H9 (cell line): Measurements from ENCODE around the gene RCAN2. TPM values are rescaled to one million over a fixed set of nuclear protein-coding genes. Genes with fewer than 3 reads are reported as not detected.
"Not testable (repeated sequence)": the region's sequence is repeated elsewhere in the genome, so short reads cannot be mapped to it uniquely, and the experiment has no call there.

Source experiments
- DNase-seq: peaks from one replicate; pipeline ENCODE4 v3.0.0-alpha.2; 2017
- H2AFZ ChIP-seq: one replicate; pipeline ENCODE4 v1.6.1; 2013; ENCODE audit warnings: mild to moderate bottlenecking, low read length, control low read depth, moderate library complexity
- H2AK5ac ChIP-seq: 2 replicates; pipeline ENCODE4 v1.6.1; 2013; ENCODE audit warnings: low read length, control low read depth, mixed read lengths; ENCODE audit not compliant: insufficient read length
- H2BK120ac ChIP-seq: one replicate; pipeline ENCODE4 v1.6.1; 2013; ENCODE audit warnings: low read depth, mild to moderate bottlenecking, low read length, control low read depth, inconsistent platforms; ENCODE audit not compliant: poor library complexity, severe bottlenecking
- H2BK12ac ChIP-seq: 2 replicates; pipeline ENCODE4 v1.6.1; 2013; ENCODE audit warnings: low read length, control low read depth, mixed read lengths, low read depth; ENCODE audit not compliant: insufficient read length
- H2BK15ac ChIP-seq: 2 replicates; pipeline ENCODE4 v1.6.1; 2013; ENCODE audit warnings: low read depth, low read length, control low read depth
- H2BK20ac ChIP-seq: one replicate; pipeline ENCODE4 v1.6.1; 2013; ENCODE audit warnings: low read depth, mild to moderate bottlenecking, low read length, control low read depth, inconsistent platforms; ENCODE audit not compliant: poor library complexity, severe bottlenecking
- H2BK5ac ChIP-seq: 2 replicates; pipeline ENCODE4 v1.6.1; 2013; ENCODE audit warnings: low read length, control low read depth, mixed read lengths; ENCODE audit not compliant: insufficient read length
- H3K14ac ChIP-seq: 2 replicates; pipeline ENCODE4 v1.6.1; 2013; ENCODE audit warnings: low read length, control low read depth; ENCODE audit not compliant: insufficient read depth
- H3K18ac ChIP-seq: 2 replicates; pipeline ENCODE4 v1.6.1; 2013; ENCODE audit warnings: low read depth, mild to moderate bottlenecking, mixed read lengths, low read length, control low read depth; ENCODE audit not compliant: insufficient read length
- H3K23ac ChIP-seq: 2 replicates; pipeline ENCODE4 v1.6.1; 2013; ENCODE audit warnings: low read length, control low read depth, mixed read lengths, low read depth; ENCODE audit not compliant: insufficient read length
- H3K23me2 ChIP-seq: 2 replicates; pipeline ENCODE4 v1.6.1; 2013; ENCODE audit warnings: low read depth, mild to moderate bottlenecking, mixed read lengths, low read length, control low read depth; ENCODE audit not compliant: insufficient read length, poor library complexity, severe bottlenecking
- H3K27ac ChIP-seq: 2 replicates; pipeline ENCODE4 v1.5.1; 2013; ENCODE audit warnings: low read length, control low read depth, mixed read lengths, low read depth; ENCODE audit not compliant: insufficient read length
- H3K27me3 ChIP-seq: 2 replicates; pipeline ENCODE4 v1.6.1; 2013; ENCODE audit warnings: low read length, control low read depth, inconsistent platforms; ENCODE audit not compliant: insufficient read depth
- H3K4ac ChIP-seq: 2 replicates; pipeline ENCODE4 v1.6.1; 2013; ENCODE audit warnings: low read depth, mild to moderate bottlenecking, control low read depth, inconsistent platforms, low read length, moderate library complexity
- H3K4me1 ChIP-seq: 2 replicates; pipeline ENCODE4 v1.6.1; 2013; ENCODE audit warnings: low read length, control low read depth, inconsistent platforms; ENCODE audit not compliant: insufficient read depth
- H3K4me2 ChIP-seq: 2 replicates; pipeline ENCODE4 v1.6.1; 2013; ENCODE audit warnings: low read length, control low read depth, mixed read lengths; ENCODE audit not compliant: insufficient read length, insufficient read depth
- H3K56ac ChIP-seq: 2 replicates; pipeline ENCODE4 v1.6.1; 2013; ENCODE audit warnings: low read depth, mild to moderate bottlenecking, mixed read lengths, low read length, control low read depth; ENCODE audit not compliant: insufficient read length
- H3K79me1 ChIP-seq: 2 replicates; pipeline ENCODE4 v1.6.1; 2013; ENCODE audit warnings: low read depth, mild to moderate bottlenecking, moderate library complexity, low read length, control low read depth, inconsistent platforms; ENCODE audit not compliant: insufficient read depth, poor library complexity, severe bottlenecking
- H3K79me2 ChIP-seq: 2 replicates; pipeline ENCODE4 v1.6.1; 2013; ENCODE audit warnings: low read length, control low read depth, inconsistent platforms; ENCODE audit not compliant: insufficient read depth
- H3K9ac ChIP-seq: 2 replicates; pipeline ENCODE4 v1.6.1; 2013; ENCODE audit warnings: low read length, control low read depth, mixed read lengths; ENCODE audit not compliant: insufficient read length; ENCODE audit errors: extremely low read depth
- H3K9me3 ChIP-seq: one replicate; pipeline ENCODE4 v1.6.1; 2013; ENCODE audit warnings: low read depth, low read length, inconsistent platforms; ENCODE audit not compliant: control insufficient read depth
- H3T11ph ChIP-seq: one replicate; pipeline ENCODE4 v1.6.1; 2013; ENCODE audit warnings: mild to moderate bottlenecking, low read length, control low read depth, inconsistent platforms
- H4K20me1 ChIP-seq: one replicate; pipeline ENCODE4 v1.6.1; 2013; ENCODE audit not compliant: control insufficient read depth, insufficient read length, insufficient read depth
- H4K5ac ChIP-seq: 2 replicates; pipeline ENCODE4 v1.6.1; 2013; ENCODE audit warnings: low read depth, mild to moderate bottlenecking, mixed read lengths, low read length, control low read depth; ENCODE audit not compliant: insufficient read length
- H4K8ac ChIP-seq: replicated peaks from 2 replicates; pipeline ENCODE4 v1.6.1; 2013; ENCODE audit warnings: low read length, control low read depth, mixed read lengths, low read depth; ENCODE audit not compliant: insufficient read length
- H4K91ac ChIP-seq: 2 replicates; pipeline ENCODE4 v1.6.1; 2013; ENCODE audit warnings: low read depth, mild to moderate bottlenecking, moderate library complexity, mixed read lengths, low read length, control low read depth; ENCODE audit not compliant: insufficient read length
- H3K27ac Mint-ChIP-seq, 3 experiments: 2 replicates in 2 of 3; 3 replicates in 1 of 3; pipeline ENCODE4 v1.8.0; 2020 to 2021; ENCODE audit warnings: mixed read lengths in 3 of 3, mild to moderate bottlenecking in 1 of 3, moderate library complexity in 1 of 3
- H3K27me3 Mint-ChIP-seq: 2 replicates; pipeline ENCODE4 v1.8.0; 2021; ENCODE audit warnings: low read depth, mild to moderate bottlenecking, moderate library complexity, mixed read lengths
- H3K36me3 Mint-ChIP-seq, 3 experiments: 2 replicates in 2 of 3; 3 replicates in 1 of 3; pipeline ENCODE4 v1.8.0; 2020 to 2021; ENCODE audit warnings: low read depth in 3 of 3, mixed read lengths in 3 of 3; ENCODE audit not compliant: insufficient read depth in 1 of 3
- H3K4me1 Mint-ChIP-seq, 2 experiments: 2 replicates each; pipeline ENCODE4 v1.8.0; 2020; ENCODE audit warnings: mixed read lengths in 2 of 2
- H3K4me3 Mint-ChIP-seq, 2 experiments: 2 replicates in 1 of 2; 3 replicates in 1 of 2; pipeline ENCODE4 v1.8.0; 2020 to 2021; ENCODE audit warnings: mild to moderate bottlenecking in 2 of 2, mixed read lengths in 2 of 2, moderate library complexity in 1 of 2
- H3K9me3 Mint-ChIP-seq, 2 experiments: 2 replicates in 1 of 2; 3 replicates in 1 of 2; pipeline ENCODE4 v1.8.0; 2020; ENCODE audit warnings: mild to moderate bottlenecking in 2 of 2, mixed read lengths in 2 of 2, moderate library complexity in 1 of 2
- CTCF ChIP-seq: fragments of 200-600 bp; sonication (generic); conservative IDR thresholded peaks from 3 replicates; pipeline ENCODE4 v1.8.0; 2021; ENCODE audit warnings: antibody characterized with exemption, mild to moderate bottlenecking
- WGBS: extraction: QIAGEN DNeasy Blood & Tissue Kit; methylation state at CpG from one replicate; pipeline ENCODE4 v1.1.7; 2013; ENCODE audit warnings: missing lambda C conversion rate, low lambda C conversion rate, mixed read lengths; ENCODE audit not compliant: insufficient read length; ENCODE audit errors: extremely low coverage; 5-methylcytosine and 5-hydroxymethylcytosine counted together
- total RNA-seq: library from RNA; stranded (reverse); gene quantifications from 2 replicates; pipeline ENCODE4 v1.2.1, GENCODE V29; 2021

Gene RCAN2
- total RNA-seq, 1 experiment from 2014 or later, result 3.0 TPM

- no peak overlapping the region for H3K4ac ChIP-seq
- peaks cover 0 to 8% of the 10 kb centered on the region in 2 experiments; a peak in 4 of 5 replicates for H3K9me3 Mint-ChIP-seq
- no peak overlapping the region for H3K4me3 Mint-ChIP-seq
- no peak overlapping the region for H2AFZ ChIP-seq
- no peaks in the 10 kb centered on the region for H3K79me2 ChIP-seq
- no peak overlapping the region for H4K8ac ChIP-seq
- H3T11ph ChIP-seq, result no peak overlapping the region
- DNase-seq, result no peak
- H2BK5ac ChIP-seq, result no peak overlapping the region
- H3K14ac ChIP-seq, result no peak overlapping the region
- no peak overlapping the region for H3K4me2 ChIP-seq
- H3K18ac ChIP-seq, result no peak overlapping the region
- no peak overlapping the region for H3K56ac ChIP-seq
- H3K4me1 ChIP-seq, result no peaks in the 10 kb centered on the region
- no peak overlapping the region for H4K5ac ChIP-seq
- WGBS, result no CpG with 5 or more reads among the region's 4 CpGs
- H3K9me3 ChIP-seq, result no peaks in the 10 kb centered on the region
- no peaks in the 10 kb centered on the region for H3K27me3 ChIP-seq
- H3K9ac ChIP-seq, result no peak overlapping the region
- H2BK20ac ChIP-seq, result no peak overlapping the region
- H3K23me2 ChIP-seq, result no peaks in the 10 kb centered on the region
- H2AK5ac ChIP-seq, result no peak overlapping the region
- no peak overlapping the region for H2BK15ac ChIP-seq
- H3K79me1 ChIP-seq, result no peaks in the 10 kb centered on the region
- TF ChIP-seq CTCF, result no peak
- no peaks in the 10 kb centered on the region for H3K4me1 Mint-ChIP-seq
- no peak overlapping the region for H4K91ac ChIP-seq
- H2BK12ac ChIP-seq, result no peak overlapping the region
- H3K27ac ChIP-seq, result no peak overlapping the region
- no peak overlapping the region for H2BK120ac ChIP-seq
- H3K36me3 Mint-ChIP-seq, result no peaks in the 10 kb centered on the region; a peak in 1 of 7 replicates
- H3K23ac ChIP-seq, result no peak overlapping the region
- H4K20me1 ChIP-seq, result no peaks in the 10 kb centered on the region
- no peaks in the 10 kb centered on the region; the same call in 1 of the 2 replicates for H3K27me3 Mint-ChIP-seq
- no peak overlapping the region for H3K27ac Mint-ChIP-seq
These were observed 100.9 kb downstream of the RCAN2 start for GRCh38 chr6:46390153-46390876.

- H3K4me1 Mint-ChIP-seq, result peaks cover 10 to 12% of the 10 kb centered on the region in 2 experiments
- H4K8ac ChIP-seq, H3K27ac ChIP-seq, H2BK12ac ChIP-seq, H2BK5ac ChIP-seq, H3T11ph ChIP-seq, H4K20me1 ChIP-seq, H3K4me2 ChIP-seq, H3K9ac ChIP-seq, H3K4me3 Mint-ChIP-seq, H3K4me1 ChIP-seq, H4K5ac ChIP-seq, H2BK120ac ChIP-seq, H3K27me3 ChIP-seq, H2BK20ac ChIP-seq, H2AK5ac ChIP-seq, H2BK15ac ChIP-seq, DNase-seq, H3K79me1 ChIP-seq, H2AFZ ChIP-seq, H3K18ac ChIP-seq, H3K23me2 ChIP-seq, H3K56ac ChIP-seq, H3K9me3 Mint-ChIP-seq, H3K4ac ChIP-seq, H3K36me3 Mint-ChIP-seq, H3K9me3 ChIP-seq, H3K23ac ChIP-seq, H3K14ac ChIP-seq, H3K79me2 ChIP-seq, H3K27me3 Mint-ChIP-seq, H4K91ac ChIP-seq, H3K27ac Mint-ChIP-seq: not testable (repeated sequence)
- no CpG with 5 or more reads among the region's 5 CpGs for WGBS
These were observed 103.5 kb downstream of the RCAN2 start for GRCh38 chr6:46387728-46388127.
